ENCODE measurements around the gene CRYBA4.

Gene CRYBA4

DNA sequence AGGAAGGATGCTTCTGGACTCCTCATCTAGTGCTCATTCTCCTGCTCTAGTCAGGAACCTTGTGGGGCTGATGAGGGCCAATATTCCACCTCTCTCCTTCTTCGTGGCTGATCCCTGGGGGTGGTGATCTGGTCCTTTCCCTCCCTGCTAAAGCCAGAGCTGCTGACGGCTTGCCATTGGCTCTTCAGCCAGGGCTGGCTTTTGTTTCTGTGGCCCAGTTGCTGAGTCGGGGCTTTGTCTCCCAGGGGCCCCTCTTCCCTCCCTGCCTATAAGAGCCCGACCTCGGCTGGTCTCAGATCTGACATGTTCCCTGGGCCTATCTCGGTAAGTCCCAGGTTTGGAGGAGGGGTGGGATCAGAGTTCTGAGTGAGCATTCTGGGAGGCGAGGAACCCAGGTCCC lies at the start of gene CRYBA4:
CRYBA4 (plus strand) TSS at position 301 of the 400 bp plus-strand sequence. CDS start 634 bp downstream, outside the sequence.
- in situ Hi-C loops (cut with HindIII; ENCODE audit: low sequenced_read_pairs) = no loop called here

DNA sequence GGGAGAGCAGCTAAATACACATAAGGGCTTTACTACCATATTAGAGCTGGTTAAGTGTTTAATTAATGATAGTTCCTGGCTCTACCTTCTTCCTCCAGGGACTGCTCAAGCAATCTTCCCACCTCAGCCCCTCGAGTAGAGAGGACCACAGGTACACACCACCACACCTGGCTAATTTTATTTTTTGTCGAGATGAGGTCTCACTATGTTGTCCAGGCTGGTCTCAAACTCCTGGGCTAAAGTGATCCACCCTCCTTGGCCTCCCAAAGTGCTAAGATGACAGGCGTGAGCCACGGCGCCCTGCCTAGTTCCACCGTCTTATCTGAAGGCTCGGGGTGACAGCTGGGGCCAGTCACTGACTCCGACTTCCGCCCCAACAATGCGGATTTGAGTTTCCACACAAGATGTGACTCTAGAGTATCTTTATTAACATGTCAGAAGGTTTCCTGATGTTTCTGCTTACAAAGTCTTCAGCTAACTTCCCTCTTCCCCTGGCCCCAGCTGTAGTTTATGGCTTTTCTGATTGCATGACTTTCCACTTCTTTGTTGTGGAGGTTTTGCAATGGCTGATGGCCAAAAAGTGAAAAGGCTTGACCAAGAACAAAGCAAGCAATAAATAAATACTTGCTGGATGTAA lies 48.6 kb upstream of the CRYBA4 start:
- in situ Hi-C loops (cut with HindIII; ENCODE audit: low sequenced_read_pairs) = no loop called here

DNA sequence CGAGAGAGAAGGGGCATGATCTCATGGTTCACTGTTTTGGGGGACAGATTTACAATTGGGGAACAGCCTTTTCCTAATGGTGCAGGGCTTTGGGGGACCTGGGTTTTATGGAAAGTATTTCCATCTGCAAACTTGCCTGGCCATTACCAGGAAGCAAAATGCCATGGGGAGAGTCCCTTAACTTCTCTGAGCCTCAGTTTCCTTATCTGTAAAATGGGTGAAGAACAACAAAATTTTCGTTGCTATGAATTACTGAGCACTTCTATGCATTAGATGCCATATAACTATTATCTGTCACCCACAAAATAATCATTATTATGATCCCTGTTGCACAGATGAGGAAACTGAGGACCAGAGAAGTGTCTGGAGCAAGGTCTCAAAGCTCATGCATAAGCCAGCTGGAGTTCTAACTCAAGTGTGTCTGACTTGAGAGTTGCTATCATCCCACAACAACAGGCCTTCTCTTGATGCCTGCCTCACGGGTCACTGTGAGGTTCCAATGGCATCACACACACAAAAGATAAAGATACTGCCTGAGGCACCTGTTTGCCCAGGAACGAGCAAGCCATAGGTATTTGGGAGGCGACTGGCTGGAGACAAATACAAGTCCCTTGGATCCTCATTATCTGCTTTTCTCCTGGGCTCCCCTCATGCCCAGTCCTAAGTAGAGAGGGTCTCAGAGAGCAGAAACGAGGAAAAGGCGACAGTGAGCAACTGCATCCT lies 47.6 kb upstream of the CRYBA4 start:
- in situ Hi-C loops (cut with HindIII; ENCODE audit: low sequenced_read_pairs) = no loop called here

GRCh38 chr22:26576026-26576680 lies 45.6 kb upstream of the CRYBA4 start:
- in situ Hi-C loops (cut with HindIII; ENCODE audit: low sequenced_read_pairs) = no loop called here

DNA sequence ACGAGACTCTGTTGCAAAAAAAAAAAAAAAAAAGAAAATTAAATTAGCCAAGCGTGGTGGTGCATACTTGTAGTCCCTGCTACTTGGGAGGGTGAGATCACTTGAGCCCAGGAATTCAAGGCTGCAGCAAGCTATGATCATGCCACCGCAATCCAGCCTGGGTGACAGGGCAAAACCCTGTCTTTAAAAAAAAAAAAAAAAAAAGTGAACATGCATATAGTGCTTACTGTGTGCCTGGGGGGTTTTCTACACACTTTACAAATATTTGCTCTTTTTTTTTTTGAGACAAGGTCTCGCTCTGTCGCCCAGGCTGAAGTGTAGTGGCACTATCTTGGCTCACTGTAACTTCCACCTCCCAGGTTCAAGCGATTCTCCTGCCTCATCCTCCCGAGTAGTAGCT lies 44.7 kb upstream of the CRYBA4 start:
- in situ Hi-C loops (cut with HindIII; ENCODE audit: low sequenced_read_pairs) = no loop called here

- in situ Hi-C loops (cut with HindIII; ENCODE audit: low sequenced_read_pairs) = no loop called here
These were observed 42.4 kb upstream of the CRYBA4 start for GRCh38 chr22:26579331-26579886.

DNA sequence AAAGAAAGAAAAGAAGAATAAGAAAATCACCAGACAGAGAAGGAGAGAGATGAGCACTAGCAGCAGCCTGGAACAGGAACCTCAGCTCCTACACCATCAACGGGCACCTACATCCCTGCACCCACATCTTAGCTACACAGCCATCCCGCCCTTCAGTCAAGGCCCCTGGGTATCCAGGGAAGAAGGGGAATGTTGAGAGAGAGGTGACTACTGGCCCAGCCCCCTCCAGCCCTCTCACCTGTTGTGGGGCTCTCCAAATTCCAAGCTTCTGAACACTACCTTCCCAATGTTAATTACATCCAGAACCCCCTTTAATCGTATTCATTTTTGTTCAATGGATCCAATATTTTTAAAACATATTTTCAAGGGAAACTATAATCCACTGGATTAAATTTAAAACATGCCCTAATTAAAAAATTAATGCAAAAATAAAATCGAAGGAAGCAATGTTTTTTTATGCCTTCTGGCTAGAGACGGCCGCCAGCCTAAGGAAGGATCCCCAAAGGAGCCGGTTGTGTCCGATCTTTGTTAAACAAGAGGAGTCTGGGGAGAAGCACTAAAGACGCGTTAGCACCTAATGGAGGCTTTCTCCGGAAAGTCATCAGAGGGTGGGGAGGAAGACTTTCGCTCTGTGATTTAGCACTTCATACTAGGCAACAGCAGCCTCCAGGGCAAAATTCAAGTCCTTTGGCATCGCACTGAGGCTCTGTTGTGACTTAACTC lies 41.4 kb upstream of the CRYBA4 start:
- in situ Hi-C loops (cut with HindIII; ENCODE audit: low sequenced_read_pairs) = no loop called here

DNA sequence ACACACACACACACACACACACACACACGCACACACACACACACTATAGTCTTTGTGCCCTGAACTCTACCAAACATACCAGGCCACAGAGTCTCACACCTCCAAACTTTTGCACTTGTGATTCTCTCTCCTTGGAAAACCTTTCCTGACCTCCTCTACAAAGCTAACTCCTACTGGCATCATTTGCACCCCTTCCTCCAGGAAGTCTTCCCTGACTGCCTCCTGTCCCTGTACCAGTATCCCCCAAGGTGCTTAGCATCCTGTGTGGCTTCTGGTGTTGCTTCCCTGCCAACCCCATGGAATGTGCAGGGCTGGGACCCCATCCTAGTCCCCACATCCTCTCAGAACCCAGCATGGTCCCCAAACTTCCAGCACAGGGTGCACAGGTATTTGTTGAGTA lies 40.7 kb upstream of the CRYBA4 start:
- in situ Hi-C loops (cut with HindIII; ENCODE audit: low sequenced_read_pairs) = no loop called here

DNA sequence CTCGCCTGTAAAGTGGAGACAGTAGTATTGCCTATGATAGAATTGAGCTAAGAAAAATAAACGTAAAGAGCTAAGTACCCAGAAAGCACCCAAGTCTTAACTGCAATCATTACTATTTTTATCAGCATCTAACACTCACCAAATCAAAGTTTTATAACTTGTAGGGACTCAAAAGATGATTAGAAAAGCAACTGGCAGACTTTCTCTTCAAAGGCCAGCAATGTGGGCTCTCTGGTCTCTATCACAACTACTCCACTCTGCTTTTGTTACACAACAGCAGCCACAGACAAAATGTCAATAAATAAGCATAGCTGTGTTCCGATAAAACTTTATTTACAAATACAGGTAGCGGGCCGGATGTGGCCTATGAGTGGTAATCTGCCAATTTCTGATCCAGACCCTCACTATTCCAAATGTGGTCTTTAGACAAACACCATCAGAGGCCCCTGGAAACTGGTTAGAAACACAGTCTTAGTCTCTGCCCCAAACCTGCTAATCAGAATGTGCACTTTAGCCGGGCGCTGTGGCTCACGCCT lies 40.1 kb upstream of the CRYBA4 start:
- in situ Hi-C loops (cut with HindIII; ENCODE audit: low sequenced_read_pairs) = no loop called here

GRCh38 chr22:26584010-26584409 lies 37.8 kb upstream of the CRYBA4 start:
- in situ Hi-C loops (cut with HindIII; ENCODE audit: low sequenced_read_pairs) = no loop called here

- in situ Hi-C loops (cut with HindIII; ENCODE audit: low sequenced_read_pairs) = no loop called here
These were observed 36.5 kb upstream of the CRYBA4 start for GRCh38 chr22:26585104-26585790.

GRCh38 chr22:26586556-26587325 lies 35.0 kb upstream of the CRYBA4 start:
- in situ Hi-C loops (cut with HindIII; ENCODE audit: low sequenced_read_pairs) = no loop called here

DNA sequence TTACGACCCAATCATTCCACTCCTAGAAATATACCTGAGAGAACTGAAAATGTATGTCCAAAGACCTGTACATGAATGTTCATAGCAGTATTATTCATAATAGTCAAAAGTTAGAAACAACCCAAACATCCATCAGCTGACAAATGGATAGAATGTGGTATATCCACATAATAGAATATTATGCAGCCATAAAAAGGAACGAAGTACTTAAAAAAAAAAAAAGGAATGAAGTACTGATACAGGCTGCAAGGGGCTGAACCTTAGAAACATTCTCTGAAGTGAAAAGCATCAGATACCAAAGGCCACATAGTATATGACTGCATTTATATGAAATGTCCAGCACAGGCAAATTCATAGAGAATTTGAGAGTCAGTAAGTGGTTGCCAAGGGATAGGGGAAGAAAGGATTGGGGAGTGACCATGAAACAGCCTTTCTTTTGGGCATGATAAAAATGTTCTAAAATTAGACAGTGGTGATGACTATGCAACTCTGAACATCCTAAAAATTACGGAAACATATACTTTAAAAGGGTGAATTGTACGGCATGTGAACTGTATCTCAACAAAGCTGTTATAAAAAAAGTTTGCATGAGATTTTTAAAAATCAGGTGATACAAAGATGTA lies 33.7 kb upstream of the CRYBA4 start:
- in situ Hi-C loops (cut with HindIII; ENCODE audit: low sequenced_read_pairs) = no loop called here

DNA sequence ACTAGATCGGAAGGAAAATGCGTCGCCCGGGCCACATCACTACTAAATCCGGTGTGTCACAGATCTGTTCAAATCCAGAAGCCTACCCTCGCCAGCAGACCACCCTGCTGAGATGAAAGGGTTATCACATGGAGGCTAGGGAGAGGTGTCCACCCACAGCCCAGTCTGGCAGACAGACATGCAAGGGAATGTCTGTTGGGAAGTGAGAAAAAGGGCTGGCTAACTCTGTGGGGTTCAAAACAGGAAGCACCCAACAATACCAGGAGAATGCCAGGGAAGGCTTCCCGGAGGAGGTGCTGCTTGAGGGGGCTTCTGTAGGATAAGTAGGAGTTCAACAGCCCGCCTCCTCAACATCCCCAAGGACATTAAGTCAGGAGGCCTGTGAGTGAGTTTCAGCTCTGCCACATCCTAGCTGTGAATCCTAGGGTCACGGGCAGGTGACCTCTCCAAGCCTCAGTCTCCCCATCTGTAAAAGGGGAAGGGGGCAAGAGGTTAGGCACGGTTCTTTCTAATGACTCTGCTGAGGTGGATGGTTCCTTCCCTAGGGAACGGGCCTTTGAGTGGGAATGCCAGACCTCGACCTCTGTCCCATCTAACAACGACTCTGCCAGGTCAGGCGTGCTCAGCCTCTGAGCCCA lies 32.9 kb upstream of the CRYBA4 start:
- in situ Hi-C loops (cut with HindIII; ENCODE audit: low sequenced_read_pairs) = no loop called here

- in situ Hi-C loops (cut with HindIII; ENCODE audit: low sequenced_read_pairs) = no loop called here
These were observed 32.4 kb upstream of the CRYBA4 start for GRCh38 chr22:26589367-26589844.

- in situ Hi-C loops (cut with HindIII; ENCODE audit: low sequenced_read_pairs) = no loop called here
These were observed 31.7 kb upstream of the CRYBA4 start, which contains the start of gene TPST2 for GRCh38 chr22:26589845-26590736. Gene TPST2 (minus strand): TSS chr22:26590132. CDS start chr22:26541630, 48,502 bp downstream.

DNA sequence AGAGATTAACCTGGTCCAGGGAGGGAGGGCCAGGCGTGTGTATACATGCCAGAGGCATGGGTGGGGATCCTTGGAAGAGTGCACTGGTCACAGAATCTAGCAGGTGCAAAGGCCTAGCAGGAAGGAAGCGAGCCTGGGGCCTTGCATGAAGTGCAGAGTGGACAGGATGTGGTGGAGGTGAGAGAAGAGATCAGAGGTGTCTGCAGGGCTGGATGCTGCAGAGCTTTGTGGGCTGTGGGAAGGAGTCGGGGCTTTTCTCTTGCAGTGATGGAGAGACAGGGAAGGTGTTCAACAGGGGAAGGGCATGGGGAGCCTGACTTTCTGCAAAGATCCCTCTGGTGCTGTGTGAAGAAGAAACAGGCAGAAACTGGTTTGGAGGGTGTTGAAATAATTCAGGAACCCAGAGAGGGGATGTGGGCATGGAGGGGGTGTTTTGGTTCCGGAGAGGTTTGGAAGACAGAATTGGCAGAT lies 29.3 kb upstream of the CRYBA4 start:
- in situ Hi-C loops (cut with HindIII; ENCODE audit: low sequenced_read_pairs) = no loop called here

All from endothelial cell of hepatic sinusoid (primary cell).